SK-N-SH treated with all-trans-retinoic acid at 6 μM for 48 hours (cell line): ENCODE data around the gene DNAAF5.
A peak's percentile ranks its signal among the peaks of the same experiment; 100 is the strongest.

ENCODE experiments used
- ATAC-seq: fragments of 200-7000 bp; cut with Tn5 transposase; 3 replicates; pipeline ENCODE4 v1.9.1; 2020; ENCODE audit warnings: mild to moderate bottlenecking, moderate library complexity
- ARNTL ChIP-seq: fragments of 450-650 bp; formaldehyde crosslinking; IDR thresholded peaks from 2 replicates; pipeline ENCODE4 v1.5.0; 2020; ENCODE audit warnings: low read depth, mild to moderate bottlenecking, moderate library complexity, borderline replicate concordance
- CSDC2 ChIP-seq: fragments of 250-450 bp; sonication (Bioruptor Pico); IDR thresholded peaks from 2 replicates; pipeline ENCODE4 v1.5.0; 2020; ENCODE audit warnings: mild to moderate bottlenecking, moderate library complexity
- GLIS3 ChIP-seq: fragments of 250-450 bp; sonication (Bioruptor Pico); IDR thresholded peaks from 2 replicates; pipeline ENCODE4 v1.5.0; 2020; ENCODE audit warnings: mild to moderate bottlenecking, moderate library complexity
- ISL1 ChIP-seq: fragments of 250-450 bp; sonication (Bioruptor Pico); IDR thresholded peaks from 2 replicates; pipeline ENCODE4 v2.1.2; 2022; ENCODE audit warnings: mild to moderate bottlenecking, moderate library complexity
- OSR1 ChIP-seq: fragments of 250-450 bp; sonication (Bioruptor Pico); IDR thresholded peaks from 2 replicates; pipeline ENCODE4 v1.8.0; 2022; ENCODE audit warnings: moderate library complexity, mild to moderate bottlenecking, inconsistent platforms
- PPARA ChIP-seq: fragments of 250-450 bp; sonication (Bioruptor Pico); IDR thresholded peaks from 2 replicates; pipeline ENCODE4 v1.5.0; 2020; ENCODE audit warnings: mild to moderate bottlenecking, borderline replicate concordance
- RARB ChIP-seq: fragments of 250-450 bp; sonication (Bioruptor Pico); IDR thresholded peaks from 2 replicates; pipeline ENCODE4 v1.8.0; 2021; ENCODE audit warnings: mild to moderate bottlenecking, moderate library complexity
- SNAI2 ChIP-seq: fragments of 250-450 bp; sonication (Bioruptor Pico); IDR thresholded peaks from 2 replicates; pipeline ENCODE4 v1.5.0; 2020; ENCODE audit warnings: mild to moderate bottlenecking, moderate library complexity
- TCF4 ChIP-seq: fragments of 250-450 bp; sonication (Bioruptor Pico); IDR thresholded peaks from 2 replicates; pipeline ENCODE4 v1.8.0; 2021; ENCODE audit warnings: mild to moderate bottlenecking, moderate library complexity, borderline replicate concordance
- TOX ChIP-seq: fragments of 250-450 bp; sonication (Bioruptor Pico); IDR thresholded peaks from 2 replicates; pipeline ENCODE4 v1.8.0; 2021; ENCODE audit warnings: mild to moderate bottlenecking, moderate library complexity, borderline replicate concordance
- ZC3H10 ChIP-seq: fragments of 250-450 bp; sonication (Bioruptor Pico); IDR thresholded peaks from 2 replicates; pipeline ENCODE4 v1.5.1; 2021; ENCODE audit warnings: mild to moderate bottlenecking, moderate library complexity
- ZFP3 ChIP-seq: fragments of 250-450 bp; sonication (Bioruptor Pico); IDR thresholded peaks from 2 replicates; pipeline ENCODE4 v1.5.0; 2020; ENCODE audit warnings: mild to moderate bottlenecking, moderate library complexity
- ZFP30 ChIP-seq: fragments of 450-650 bp; formaldehyde crosslinking; IDR thresholded peaks from 2 replicates; pipeline ENCODE4 v1.5.0; 2022; ENCODE audit warnings: mild to moderate bottlenecking, moderate library complexity
- ZNF565 ChIP-seq: fragments of 450-650 bp; formaldehyde crosslinking; conservative IDR thresholded peaks from 2 replicates; pipeline ENCODE4 v1.5.0; 2020; ENCODE audit warnings: low read depth, mild to moderate bottlenecking, moderate library complexity
- ZNF70 ChIP-seq: fragments of 450-650 bp; formaldehyde crosslinking; IDR thresholded peaks from 2 replicates; pipeline ENCODE4 v1.5.0; 2020; ENCODE audit warnings: mild to moderate bottlenecking, moderate library complexity
- ZNF8 ChIP-seq: fragments of 450-650 bp; formaldehyde crosslinking; IDR thresholded peaks from 2 replicates; pipeline ENCODE4 v1.5.0; 2020; ENCODE audit warnings: mild to moderate bottlenecking, moderate library complexity
- TF ChIP-seq, protein P1 (sequence below): fragments of 250-450 bp; sonication (Bioruptor Pico); IDR thresholded peaks from 2 replicates; pipeline ENCODE4 v1.5.1; 2021; ENCODE audit warnings: mild to moderate bottlenecking, moderate library complexity
- TF ChIP-seq, protein P2 (sequence below): fragments of 250-450 bp; sonication (Bioruptor Pico); IDR thresholded peaks from 2 replicates; pipeline ENCODE4 v1.8.0; 2021; ENCODE audit warnings: low read depth, mild to moderate bottlenecking, moderate library complexity, borderline replicate concordance
- TF ChIP-seq, protein P3 (sequence below): fragments of 250-450 bp; sonication (Bioruptor Pico); IDR thresholded peaks from 2 replicates; pipeline ENCODE4 v1.8.0; 2020; ENCODE audit warnings: mild to moderate bottlenecking, moderate library complexity, borderline replicate concordance
- TF ChIP-seq, protein P4 (sequence below): fragments of 250-450 bp; sonication (Bioruptor Pico); IDR thresholded peaks from 2 replicates; pipeline ENCODE4 v1.5.1; 2020; ENCODE audit warnings: low read depth, mild to moderate bottlenecking, moderate library complexity

The DNAAF5 gene

DNA sequence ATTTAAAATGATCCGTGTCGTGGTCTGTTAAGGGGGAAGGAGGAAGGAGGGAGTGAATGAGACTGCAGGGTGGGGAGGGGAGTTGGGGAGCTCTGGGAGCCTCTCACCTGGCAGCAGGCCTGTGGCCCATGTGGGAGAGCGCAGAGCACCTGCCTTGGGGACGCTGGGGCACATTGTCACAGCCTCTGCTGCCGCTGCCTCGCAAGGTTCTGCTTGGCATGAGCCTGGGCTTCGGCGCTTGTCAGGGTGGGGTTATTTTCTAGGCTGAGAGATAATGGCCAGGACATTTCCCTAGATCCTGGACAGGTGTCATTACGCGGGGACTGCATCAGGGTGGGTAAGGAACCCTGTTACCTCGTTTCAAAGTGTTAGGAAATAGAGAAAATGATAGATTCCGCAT lies 103.6 kb downstream of the DNAAF5 start:
- TF ChIP-seq TCF4 (CRISPR knock-in tag) (no peak), CSDC2 (CRISPR knock-in tag) (no peak), ZNF565 (no peak), ARNTL (no peak), OSR1 (CRISPR knock-in tag) (no peak)
- TF ChIP-seq, protein P1, sequence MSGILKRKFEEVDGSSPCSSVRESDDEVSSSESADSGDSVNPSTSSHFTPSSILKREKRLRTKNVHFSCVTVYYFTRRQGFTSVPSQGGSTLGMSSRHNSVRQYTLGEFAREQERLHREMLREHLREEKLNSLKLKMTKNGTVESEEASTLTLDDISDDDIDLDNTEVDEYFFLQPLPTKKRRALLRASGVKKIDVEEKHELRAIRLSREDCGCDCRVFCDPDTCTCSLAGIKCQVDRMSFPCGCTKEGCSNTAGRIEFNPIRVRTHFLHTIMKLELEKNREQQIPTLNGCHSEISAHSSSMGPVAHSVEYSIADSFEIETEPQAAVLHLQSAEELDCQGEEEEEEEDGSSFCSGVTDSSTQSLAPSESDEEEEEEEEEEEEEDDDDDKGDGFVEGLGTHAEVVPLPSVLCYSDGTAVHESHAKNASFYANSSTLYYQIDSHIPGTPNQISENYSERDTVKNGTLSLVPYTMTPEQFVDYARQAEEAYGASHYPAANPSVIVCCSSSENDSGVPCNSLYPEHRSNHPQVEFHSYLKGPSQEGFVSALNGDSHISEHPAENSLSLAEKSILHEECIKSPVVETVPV (CRISPR knock-in tag), result no peak
- TF ChIP-seq, protein P2, sequence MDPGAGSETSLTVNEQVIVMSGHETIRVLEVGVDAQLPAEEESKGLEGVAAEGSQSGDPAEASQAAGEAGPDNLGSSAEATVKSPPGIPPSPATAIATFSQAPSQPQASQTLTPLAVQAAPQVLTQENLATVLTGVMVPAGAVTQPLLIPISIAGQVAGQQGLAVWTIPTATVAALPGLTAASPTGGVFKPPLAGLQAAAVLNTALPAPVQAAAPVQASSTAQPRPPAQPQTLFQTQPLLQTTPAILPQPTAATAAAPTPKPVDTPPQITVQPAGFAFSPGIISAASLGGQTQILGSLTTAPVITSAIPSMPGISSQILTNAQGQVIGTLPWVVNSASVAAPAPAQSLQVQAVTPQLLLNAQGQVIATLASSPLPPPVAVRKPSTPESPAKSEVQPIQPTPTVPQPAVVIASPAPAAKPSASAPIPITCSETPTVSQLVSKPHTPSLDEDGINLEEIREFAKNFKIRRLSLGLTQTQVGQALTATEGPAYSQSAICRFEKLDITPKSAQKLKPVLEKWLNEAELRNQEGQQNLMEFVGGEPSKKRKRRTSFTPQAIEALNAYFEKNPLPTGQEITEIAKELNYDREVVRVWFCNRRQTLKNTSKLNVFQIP, result no peak
- TF ChIP-seq, protein P3, sequence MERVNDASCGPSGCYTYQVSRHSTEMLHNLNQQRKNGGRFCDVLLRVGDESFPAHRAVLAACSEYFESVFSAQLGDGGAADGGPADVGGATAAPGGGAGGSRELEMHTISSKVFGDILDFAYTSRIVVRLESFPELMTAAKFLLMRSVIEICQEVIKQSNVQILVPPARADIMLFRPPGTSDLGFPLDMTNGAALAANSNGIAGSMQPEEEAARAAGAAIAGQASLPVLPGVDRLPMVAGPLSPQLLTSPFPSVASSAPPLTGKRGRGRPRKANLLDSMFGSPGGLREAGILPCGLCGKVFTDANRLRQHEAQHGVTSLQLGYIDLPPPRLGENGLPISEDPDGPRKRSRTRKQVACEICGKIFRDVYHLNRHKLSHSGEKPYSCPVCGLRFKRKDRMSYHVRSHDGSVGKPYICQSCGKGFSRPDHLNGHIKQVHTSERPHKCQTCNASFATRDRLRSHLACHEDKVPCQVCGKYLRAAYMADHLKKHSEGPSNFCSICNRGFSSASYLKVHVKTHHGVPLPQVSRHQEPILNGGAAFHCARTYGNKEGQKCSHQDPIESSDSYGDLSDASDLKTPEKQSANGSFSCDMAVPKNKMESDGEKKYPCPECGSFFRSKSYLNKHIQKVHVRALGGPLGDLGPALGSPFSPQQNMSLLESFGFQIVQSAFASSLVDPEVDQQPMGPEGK (CRISPR knock-in tag), result no peak
- no peak for ATAC-seq

DNA sequence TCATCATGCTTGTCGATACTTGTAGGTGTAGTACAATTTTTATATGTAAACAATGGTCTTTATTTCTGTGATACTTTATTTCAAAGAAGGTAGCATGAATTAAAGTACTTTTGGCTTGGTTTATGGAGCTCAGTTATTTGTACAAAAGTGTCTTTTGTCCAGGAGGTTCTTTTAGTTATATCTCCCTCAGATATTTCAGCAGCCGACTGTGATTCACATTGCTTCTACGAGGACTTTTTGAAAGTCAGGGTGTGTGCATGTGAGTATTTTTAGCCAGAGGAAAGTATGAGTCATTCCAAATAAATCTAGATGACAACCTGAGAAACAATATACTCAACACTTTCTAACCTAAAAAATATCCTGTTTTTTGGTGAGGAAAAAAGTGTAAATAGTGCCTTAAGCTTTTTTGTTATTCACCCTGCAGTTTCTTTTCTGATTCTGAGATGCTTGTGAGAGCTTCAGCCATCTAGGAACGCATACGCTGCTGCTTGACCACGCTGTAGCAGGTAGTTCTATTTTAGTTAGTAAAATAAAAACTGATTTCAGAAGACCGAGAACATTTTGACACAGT lies 105.2 kb downstream of the DNAAF5 start:
- peak; percentile 84 for ATAC-seq
- TF ChIP-seq GLIS3 (CRISPR knock-in tag) (no peak), ZC3H10 (CRISPR knock-in tag) (peak; percentile 58; the same call in 1 of the 2 replicates), ISL1 (CRISPR knock-in tag) (peak; percentile 43; the same call in 1 of the 2 replicates), OSR1 (CRISPR knock-in tag) (no peak)
- TF ChIP-seq, all 23 proteins: peak for 2

DNA sequence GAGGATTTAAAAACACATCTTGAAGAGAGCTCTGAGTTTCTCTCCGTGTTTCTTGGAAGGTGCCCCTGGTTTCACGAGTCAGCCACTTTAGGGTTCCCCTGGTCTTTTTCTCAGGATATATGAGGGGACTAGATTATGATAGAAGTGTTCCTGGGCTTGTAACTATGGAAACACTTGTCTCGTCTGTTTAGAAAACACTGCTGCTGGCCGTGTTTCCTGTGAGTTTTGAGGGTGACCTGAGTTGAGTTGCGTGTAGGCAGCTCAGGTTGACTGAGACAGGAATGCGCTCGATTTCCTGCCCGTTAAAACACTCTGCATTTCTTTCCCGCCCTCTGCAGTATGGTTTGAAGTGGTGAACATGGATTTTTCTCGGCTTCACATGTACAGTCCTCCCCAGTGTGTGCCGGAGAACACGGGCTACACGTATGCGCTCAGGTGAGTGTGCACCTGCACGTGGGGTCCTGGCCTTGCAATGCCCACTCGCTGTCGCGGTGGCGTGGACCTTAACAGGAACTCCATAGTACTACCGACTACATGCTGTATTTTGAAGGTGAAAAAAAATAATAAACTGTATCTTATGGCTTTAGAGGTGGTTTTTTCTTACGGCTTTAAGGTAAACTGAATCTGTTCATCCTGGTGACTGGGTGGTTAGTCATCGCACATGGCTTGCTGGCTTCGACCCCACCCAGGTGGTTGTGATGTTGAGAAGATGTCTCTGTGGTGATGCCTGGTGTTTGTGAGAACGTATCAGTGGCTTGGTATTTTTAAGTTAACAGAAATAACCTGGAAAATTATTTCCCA lies 105.9 kb downstream of the DNAAF5 start, which contains the start of gene SUN1:
Gene SUN1 (plus strand): TSS at position 310 of the 801 bp plus-strand sequence. CDS start 49 bp downstream, at position 359.
- TF ChIP-seq ZFP3 (CRISPR knock-in tag) (no peak), RARB (CRISPR knock-in tag) (no peak)
- TF ChIP-seq, all 23 proteins: peak for 0
- ATAC-seq, result peak; percentile 70

DNA sequence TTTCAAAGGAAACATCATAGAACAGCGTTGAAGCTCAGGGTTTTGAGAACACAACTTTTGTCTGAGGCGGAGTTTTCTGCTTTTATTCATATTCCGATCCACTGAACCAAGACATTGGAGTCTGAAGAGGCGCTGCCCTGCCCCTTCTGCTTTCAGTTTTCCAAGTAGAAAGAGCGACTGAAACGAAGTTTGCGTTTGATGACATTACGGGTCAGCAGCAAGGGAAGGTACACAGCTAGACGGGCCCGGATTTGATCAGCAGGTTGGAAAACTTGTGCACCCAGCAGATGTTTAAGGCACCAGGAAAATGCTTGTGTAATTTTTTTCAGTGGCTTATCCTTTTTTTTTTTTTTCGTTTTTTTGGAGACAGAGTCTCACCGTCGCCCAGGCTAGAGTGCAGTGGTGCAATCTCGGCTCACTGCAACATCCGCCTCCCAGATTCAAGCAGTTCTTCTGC lies 106.5 kb downstream of the DNAAF5 start:
- no peak for TF ChIP-seq SNAI2
- no peak for TF ChIP-seq ZC3H10 (CRISPR knock-in tag)
- TF ChIP-seq ZFP3 (CRISPR knock-in tag), result no peak
- no peak for TF ChIP-seq ZNF70 (CRISPR knock-in tag)
- TF ChIP-seq ZFP30, result no peak
- no peak for TF ChIP-seq PPARA
- TF ChIP-seq, protein P3 (CRISPR knock-in tag), result no peak
- TF ChIP-seq TOX (CRISPR knock-in tag), result no peak
- TF ChIP-seq ZNF565, result no peak
- TF ChIP-seq GLIS3 (CRISPR knock-in tag), result no peak
- TF ChIP-seq, protein P1 (CRISPR knock-in tag), result no peak
- TF ChIP-seq, protein P4, sequence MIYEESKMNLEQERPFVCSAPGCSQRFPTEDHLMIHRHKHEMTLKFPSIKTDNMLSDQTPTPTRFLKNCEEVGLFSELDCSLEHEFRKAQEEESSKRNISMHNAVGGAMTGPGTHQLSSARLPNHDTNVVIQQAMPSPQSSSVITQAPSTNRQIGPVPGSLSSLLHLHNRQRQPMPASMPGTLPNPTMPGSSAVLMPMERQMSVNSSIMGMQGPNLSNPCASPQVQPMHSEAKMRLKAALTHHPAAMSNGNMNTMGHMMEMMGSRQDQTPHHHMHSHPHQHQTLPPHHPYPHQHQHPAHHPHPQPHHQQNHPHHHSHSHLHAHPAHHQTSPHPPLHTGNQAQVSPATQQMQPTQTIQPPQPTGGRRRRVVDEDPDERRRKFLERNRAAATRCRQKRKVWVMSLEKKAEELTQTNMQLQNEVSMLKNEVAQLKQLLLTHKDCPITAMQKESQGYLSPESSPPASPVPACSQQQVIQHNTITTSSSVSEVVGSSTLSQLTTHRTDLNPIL, result no peak
- no peak for TF ChIP-seq CSDC2 (CRISPR knock-in tag)
- no peak for TF ChIP-seq ZNF8
- TF ChIP-seq, all 23 proteins: peak for 0
- ATAC-seq, result no peak
